NCI-H146 (cell line): ENCODE data around the gene GABRB3.

Experiments used
- DNase-seq: peaks from one replicate; lab custom pipeline; 2025; lab: John Stamatoyannopoulos, UW

Gene GABRB3

DNA sequence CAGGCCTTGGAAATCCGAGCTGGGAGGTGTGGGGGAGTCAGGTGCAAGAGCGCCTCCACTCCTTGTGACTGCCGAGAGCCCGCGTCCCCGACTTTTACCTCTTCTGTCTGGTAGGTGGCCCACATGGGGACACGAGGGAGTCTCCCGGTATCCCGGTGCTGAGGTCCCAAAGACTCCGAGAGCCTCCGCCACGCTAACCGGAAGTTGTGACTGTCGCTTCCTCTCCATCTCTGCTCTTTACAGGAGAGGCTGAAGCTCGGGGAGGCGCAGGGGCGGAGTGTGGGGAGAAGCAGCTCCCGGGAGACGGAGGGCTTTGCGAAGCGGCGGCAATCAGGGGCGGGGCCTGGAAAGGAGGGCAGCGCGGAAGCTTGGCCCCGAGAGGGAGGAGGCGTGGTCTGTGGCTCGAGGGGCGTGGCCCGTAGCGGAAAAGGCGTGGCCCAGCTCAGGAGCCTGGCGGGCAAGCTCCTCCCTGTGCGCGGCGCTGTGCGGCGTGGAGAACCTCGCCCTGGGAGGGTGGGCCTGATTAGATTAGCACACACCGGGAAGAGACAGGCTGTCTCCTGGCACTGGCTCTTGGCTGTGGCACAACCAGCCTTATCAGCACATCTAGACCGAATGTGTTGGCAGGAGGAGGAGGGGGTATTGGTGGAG is 143.9 kb downstream of the GABRB3 start:
- DNase-seq, result peak; percentile 86

DNA sequence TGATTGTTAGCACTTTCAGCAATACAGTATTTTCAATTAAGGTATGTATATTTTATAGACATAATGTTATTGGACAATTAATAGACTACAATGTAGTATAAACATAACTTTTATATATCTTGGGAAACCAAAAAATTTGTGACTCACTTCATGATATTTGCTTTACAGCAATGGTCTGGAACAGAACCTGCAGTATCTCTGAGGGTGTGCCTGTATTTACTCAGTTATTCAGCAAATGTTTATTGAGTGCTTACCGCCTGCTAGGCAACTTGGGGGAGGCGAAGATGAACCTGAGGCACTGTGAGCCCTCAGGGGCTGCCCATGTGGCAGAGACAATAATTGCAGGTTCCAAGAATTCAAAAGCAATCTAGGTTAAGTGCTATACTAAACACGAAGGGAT is 144.8 kb downstream of the GABRB3 start:
- peak; percentile 65 for DNase-seq

DNA sequence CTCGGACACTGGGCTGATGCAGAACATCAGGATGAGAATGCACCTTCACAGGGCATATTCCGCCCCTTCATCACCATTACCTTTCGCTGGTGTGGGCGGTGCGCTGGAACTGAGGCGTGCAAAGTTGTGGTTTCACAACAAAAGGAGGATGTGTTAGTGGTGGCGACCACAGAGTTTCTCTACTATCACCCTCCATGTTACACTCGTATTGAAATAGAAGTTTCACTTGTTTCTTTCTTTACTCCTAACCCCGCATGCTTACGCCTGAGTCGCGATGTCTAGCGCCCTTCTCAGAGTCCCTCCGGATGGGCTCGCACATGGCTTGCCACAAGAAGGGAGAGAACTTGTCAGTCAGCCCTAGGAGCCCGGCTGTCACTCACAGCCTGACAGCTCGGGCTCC is 148.7 kb downstream of the GABRB3 start:
- no peak for DNase-seq

DNA sequence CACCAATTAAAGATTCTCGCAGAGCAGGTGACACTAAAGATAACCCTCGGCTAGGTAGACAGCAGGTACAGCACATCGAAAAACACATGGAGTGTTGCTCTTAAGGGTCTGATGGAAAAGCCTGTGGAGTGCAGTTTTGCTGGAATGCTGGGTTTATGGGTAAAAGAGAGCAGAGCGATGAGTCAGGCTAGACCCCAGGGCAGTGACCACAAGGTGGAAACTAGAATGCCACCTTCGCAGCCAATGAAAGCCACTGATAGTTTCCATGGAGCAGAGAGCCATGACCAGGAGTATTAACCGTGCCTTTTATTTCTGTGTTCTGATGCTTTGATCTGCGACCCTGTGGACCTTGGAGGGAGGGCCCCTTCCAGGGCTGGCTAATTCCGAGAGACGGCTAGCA is 149.8 kb downstream of the GABRB3 start:
- DNase-seq, result no peak

DNA sequence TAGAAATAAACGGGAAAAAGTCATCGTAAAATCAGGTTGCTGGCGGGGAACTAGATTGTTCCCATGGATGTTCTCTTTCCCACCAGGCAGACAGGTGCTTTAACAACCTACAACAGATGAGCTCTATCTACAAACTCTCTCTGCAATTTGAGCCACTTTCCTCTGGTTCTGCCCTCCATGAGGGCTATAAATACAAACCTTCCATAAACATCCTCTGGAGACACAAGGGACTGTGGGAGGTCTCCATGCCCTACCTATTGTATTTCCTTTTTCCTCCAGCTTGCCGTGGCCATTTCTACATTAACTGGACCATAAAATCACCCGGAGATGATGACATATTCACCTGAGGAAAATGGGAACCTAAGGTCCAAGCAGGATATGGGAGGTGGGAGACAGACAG is 151.1 kb downstream of the GABRB3 start:
- no peak for DNase-seq

DNA sequence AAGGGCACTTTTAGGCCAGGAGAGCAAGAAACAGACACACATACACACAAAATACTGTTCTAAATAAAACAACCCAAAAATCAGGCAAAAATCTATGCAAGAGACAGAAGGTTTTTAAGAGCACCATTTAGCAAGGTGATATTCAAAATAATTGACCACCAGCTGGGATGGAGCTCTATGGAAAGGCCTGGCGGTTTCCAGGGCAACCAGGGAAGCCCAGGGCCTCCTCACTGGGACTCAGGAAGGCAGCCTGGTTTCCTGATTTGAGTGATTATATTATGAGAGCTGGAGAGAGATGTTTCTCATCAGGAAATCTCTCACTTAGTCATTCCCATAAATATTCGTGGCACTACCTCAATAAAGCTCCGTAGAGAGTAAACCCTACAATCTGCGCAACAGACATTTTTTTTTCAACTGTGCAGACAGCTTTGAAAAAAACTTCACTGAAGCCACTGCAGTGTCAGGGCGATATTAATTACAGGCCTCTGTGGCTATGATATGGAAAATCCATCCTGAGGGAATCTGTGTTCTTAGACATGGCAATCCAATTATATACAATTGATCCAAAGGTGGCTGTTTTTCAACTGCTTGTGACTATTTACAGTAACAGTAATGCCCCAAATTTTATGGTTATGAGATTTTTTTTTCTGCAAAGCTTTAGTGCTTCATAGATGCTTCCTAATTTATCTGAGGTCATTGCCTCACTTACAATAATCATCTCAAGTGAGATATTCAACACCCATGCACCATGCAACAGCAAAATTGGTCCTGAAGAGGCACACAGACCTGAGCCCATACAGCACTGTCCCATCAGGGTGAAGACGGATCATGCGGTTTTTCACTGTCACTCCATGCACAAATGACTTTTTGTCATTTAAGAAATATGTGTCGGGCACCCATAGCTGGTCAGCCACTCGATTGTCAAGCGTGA is 152.1 kb downstream of the GABRB3 start:
- peak; percentile 21 for DNase-seq

DNA sequence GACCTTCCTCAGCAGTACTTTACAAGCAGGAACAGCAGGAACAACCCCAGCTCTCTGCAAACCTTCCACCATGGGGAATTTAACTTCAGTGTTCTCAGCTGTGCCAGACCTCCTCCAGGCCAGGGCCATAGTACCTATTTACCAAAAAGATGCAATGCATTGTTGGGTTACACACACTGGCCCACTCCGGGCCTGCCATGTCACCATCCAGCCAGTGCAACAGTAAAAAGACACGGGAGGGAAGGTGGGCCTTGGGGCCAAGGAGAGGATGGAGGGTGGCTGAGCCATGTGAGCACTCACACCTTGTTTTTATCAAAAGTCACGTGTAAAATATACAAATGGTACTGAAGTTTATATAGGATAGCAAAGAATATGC is 157.0 kb downstream of the GABRB3 start:
- no peak for DNase-seq

DNA sequence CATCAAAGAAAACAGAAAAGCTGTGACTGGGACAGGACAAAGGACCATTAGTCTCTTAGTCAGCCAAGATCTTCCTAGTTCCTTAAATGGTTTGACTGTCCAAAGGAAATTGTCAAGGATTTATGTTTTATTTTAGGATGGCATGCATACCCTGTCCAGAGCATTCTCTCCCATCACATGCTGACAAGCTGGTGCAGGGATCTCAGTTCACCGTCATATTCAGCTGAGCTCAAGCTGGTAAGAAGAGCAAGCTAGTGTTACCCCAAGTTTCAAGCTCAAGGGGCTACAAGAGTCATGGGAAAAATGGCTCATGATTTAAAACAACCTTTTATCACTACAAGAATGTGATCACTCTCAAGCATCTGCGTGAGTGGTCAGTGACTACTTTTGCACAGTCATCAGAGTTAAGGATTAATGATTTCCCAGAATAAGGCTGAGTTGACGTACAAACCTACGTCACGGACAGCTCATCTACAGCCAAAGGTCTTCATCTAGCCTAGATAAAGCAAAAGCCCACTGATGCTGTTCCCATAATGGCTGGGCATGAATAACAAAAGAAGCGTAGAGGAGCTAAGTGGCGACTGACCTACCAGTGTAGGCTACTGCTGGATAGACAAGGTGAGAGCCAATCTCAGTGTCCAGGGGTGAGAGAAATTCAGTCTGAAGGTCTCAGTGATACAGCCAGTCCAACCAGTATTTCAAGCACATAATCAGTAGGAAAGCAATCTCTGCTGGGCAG is 157.5 kb downstream of the GABRB3 start:
- no peak for DNase-seq

DNA sequence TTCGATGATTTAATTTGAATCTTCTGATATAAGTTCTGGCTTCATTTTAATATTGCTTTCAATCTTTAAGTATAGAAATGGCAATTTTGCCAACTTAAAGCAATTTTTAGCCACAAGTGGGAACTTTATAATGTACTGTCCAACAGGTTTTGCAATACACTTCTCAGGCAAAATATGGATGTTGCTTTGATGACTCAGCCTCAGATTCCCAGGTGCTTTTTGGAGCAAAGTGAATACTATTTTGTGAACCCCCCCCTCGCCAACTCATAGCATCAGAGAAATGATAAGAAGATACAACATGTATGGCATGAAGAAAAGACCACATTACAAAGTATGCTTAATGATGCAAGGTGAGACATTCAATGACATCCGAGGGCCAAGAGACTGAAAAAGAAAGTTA is 158.1 kb downstream of the GABRB3 start:
- no peak for DNase-seq

DNA sequence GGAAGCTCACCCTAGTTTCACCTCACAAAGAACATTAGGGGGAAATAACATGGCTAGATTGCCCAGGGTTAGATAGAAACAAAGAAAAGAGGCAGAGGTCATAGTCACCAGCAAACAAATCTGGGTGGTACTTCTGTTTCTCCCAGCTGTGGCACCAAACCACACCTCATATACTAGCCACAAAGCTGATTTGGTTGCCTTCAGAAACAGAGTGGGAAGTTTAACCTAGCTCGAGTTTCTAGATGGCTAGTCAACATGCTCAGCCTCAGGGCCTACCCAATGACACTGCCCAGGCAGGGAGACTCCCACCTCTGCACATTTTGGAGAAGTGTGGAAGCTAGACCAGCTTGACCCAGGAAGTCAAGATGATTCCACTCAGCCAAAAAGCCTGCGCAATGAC is 174.2 kb downstream of the GABRB3 start:
- no peak for DNase-seq

DNA sequence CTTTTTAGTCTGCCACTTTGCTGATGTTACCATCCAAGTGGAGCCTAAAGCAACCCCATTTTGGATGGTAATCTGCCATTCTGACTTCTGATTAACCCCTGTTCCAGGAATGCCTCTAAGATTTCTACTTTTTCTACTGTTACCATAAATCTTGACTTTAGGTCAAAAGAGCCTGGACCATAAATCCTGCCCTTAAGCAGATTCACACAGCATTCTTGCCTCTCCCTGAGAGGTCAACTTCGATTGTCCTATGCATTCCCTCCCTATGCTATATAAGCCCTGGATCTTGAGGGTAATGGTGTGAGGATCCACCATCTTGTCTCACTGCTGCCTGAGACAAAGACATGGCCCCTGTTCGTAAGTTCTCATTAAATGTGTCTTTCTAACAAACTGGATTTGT is 177.3 kb downstream of the GABRB3 start:
- no peak for DNase-seq

DNA sequence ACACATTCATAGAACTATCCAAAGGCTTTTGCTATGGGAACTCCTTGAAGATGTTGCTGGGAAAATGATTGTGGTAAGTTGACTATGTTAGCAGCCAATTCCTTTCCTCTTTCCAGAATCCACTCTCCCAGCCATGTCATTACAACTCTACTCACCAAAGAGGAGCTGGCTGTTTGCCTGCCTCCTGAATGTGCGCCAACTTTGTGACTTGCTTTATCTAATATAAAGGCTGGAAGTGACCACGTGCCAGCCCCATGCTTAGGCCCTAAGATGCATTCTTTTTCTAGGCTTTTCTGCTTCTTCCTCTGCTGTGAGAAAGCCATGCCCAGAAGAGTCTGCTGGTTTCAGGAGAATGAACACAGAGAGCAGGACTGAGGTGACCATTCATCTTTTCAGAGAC is 182.2 kb downstream of the GABRB3 start:
- DNase-seq, result no peak

DNA sequence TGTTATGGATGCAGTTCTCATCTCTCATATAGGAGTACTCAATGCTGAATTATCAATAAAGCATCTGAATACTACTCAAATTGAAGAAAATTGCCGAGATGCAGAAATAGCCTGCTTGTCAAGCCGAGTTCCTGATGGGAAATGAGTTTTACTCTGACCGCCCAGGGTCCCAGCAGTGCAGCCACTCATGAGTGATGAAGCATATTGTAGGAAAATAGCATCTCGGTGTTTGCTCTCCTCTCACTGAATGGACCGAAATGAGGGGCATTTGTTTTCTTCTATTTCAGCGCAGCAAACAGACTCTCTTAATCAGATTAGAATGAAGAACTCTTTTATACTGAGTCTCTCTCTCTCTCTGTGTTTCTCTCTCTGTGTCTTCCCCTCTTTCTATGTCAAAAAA is 190.0 kb downstream of the GABRB3 start:
- no peak for DNase-seq

DNA sequence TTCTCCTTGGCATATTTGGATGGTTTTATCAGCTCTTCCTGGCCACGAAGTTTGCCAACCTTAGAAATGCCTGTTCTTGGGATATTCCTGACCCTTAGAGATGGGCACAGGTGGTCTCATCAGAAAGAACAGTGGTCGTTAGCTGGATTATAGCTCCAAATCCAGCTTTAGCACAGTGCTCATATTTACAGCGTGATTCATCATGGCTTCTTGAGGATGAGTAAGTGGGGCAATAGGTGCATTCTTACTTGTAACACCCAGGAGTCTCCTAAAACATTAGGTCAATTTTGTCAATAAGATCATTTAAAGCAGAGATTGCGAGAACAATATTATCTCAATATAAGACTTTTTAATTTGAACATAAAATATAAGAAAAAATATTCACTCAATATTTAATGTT is 191.9 kb downstream of the GABRB3 start:
- no peak for DNase-seq

DNA sequence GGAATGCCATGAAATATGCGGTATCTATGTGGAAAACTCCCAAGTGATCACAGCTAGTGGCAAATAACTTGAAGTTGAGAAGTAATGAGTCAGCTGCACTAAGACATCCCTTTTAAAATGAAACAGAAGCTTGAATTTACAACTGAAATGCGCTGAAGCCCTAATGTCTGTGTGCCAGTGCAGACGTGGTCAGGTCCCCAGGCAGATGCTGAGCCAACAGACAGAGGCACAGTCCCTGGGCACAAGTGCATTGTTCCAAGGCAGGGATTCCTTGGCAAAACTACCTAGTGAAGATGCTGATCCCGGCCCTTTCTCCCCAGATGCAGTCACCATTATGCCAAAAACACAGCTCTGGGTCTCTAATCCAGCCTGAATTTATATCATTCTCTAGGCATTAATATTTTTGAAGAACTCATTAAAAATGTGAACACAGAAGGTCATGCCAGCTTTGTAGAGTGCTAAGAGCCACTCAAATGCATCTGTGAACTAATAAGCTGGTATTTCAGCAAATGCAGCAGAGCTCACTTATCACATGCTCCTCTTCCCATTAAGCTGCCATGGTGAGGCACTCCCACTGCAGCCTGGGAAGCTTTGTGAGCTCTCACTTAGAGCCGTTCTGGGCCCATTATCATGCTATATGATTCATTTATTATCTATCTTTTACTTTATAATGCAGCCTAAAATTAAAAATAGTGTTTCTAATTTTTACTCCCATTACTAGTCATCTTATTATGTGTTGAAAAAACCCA is 200.1 kb downstream of the GABRB3 start:
- no peak for DNase-seq

DNA sequence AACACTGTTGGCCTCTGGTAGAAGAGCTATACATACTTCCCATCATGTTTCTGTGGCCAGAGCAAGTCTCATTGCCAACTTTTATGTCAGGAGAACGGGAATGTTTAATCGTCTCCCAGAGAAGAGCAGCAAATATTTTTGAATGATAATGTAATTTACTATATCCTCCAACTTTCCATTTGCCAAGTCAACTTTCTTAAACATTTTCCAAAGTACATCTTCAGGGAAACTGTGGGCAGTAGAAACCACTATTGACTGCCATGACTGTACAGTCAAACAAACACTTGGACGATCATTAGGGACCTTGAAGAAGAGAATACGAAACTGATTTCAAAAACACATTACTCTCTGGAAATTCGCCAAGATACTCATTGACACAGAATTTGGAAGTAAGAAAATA is 201.5 kb downstream of the GABRB3 start:
- no peak for DNase-seq

DNA sequence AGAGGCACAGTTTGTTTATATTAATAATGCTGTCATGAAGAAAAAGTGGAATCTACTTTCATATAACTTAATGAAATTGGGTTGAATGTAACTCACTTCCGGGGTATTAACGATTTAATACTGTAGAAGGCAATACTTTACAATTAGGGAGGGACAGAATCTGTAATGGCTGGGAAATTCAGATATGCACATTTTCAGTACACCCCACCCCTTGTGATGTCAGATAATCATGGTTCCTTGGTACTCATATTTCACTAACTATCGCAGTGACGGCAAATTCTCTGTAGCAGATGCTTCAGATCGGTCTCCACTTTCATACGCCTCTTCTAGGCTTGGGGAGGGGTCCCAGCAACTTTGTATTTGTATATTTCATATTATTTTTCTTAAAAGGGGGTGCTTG is 207.3 kb downstream of the GABRB3 start:
- DNase-seq, result no peak

DNA sequence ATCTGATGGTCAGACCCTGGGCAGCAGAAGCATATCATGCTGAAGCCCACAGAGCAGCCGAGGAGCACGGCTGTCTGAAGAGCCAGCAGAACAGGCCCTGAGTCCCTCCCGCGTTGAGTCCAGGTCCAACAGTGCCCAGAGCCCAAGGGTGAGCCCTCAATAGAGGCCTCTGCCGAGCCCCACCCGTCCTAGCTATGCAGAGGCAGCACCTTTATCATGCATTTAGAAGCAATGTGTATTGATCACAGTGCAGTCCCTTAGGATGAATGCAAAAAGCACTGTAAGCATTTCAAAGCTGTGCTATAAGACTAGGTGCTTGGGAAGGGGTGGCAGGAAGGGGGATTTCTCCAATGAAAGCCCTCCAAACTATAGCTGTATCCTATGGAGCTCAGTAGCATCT is 208.5 kb downstream of the GABRB3 start:
- DNase-seq, result no peak

DNA sequence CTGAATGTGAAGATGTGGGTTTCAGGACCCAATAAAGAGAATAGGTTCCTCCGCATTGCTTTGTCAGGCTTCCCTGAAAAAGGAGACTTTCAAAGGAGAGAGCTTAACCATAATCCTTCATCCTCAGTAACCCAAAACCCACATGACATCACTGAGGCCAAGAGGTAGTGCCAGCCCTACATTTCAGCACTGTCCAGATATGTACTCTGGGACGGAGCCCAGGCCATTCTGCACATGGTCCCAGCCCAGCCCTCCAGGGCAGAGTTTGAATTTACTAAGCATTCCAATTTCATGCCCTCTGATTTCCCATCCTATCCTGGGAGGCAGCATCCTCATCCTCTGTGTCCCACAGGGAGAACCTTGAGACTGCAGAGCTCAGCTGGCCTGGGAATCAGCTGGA is 210.5 kb downstream of the GABRB3 start:
- no peak for DNase-seq

DNA sequence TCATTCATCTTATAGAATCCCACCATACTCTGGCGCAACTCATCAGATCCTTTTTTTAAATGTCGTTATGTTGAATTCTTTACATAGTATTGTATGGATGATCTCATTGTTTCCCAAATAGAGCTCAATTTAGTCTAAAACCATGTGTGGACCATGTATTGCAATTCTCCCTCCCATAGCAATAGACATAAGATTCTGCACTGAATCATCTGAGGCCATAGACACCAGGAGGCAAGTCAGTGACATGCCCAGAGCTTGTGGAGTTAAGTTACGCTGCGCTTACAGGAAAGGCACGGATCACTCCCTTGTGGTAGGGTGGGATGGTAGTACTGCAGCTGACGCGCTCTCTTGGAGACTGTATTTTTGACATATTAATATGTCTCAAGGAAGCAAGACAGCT is 211.0 kb downstream of the GABRB3 start:
- no peak for DNase-seq

DNA sequence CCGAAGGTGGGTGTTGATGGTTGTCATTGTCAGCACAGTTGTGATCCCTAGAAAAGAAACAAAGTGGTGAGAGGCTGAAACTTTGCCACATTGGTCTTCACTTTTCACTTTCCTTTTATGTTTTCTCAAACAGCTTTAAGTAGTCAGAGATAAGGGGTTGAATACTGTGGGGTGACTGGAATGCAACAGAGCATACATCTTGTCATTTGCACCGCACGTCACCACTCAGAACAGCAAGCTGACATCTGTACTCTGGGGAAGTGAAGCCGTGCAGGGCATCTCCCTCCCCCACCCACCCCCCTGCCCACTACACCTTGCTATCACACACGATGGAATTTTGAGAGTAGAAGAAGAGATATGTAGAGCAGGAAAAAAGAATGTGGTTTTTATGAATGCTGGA is 211.7 kb downstream of the GABRB3 start:
- DNase-seq, result no peak

DNA sequence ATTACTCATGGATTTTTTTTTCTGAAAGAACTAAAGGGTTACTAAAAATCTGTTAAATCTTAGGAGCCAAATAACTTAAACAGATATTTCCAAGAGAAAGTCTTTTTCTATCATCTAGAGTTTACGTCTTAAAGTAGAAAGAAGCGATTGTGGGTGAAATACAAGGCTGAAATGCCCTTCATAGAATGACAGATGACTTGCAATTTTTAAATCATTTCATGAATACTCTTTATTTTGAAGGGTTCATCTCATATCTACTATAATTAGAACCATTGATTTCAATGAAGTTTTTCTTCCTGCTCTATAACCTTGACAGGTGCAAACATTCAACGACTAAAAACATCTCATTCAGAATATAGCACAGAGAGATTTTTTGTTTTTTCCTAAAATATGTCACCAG is 217.0 kb downstream of the GABRB3 start:
- DNase-seq, result no peak
